Measurements from ENCODE around the gene POC5. TPM values are rescaled to one million over a fixed set of nuclear protein-coding genes. Genes with fewer than 3 reads are reported as not detected.

The POC5 gene
- total and polyA plus RNA-seq, 2 of the 13 experiments (the other 11 are each of a cell fraction or from before 2014, with no cell fraction given), result 6.9 to 9.3 TPM

GRCh38 chr5:75717082-75717922 is at the start of gene POC5 (continued):
- TF ChIP-seq ZUFSP (CRISPR knock-in tag; IDR thresholded peaks at IDR 0.05; ENCODE audit: borderline replicate concordance) (no peak), PRMT3 (CRISPR knock-in tag; IDR thresholded peaks at IDR 0.05; ENCODE audit: borderline replicate concordance, low read depth) (no peak), ZBTB39 (CRISPR knock-in tag; IDR thresholded peaks at IDR 0.05) (no peak), ZNF646 (CRISPR knock-in tag; IDR thresholded peaks at IDR 0.05) (no peak), HNF4G (IDR thresholded peaks at IDR 0.05; ENCODE audit: borderline replicate concordance, low read depth, low read length) (no peak), HNF4G (CRISPR knock-in tag; IDR thresholded peaks at IDR 0.05; ENCODE audit: borderline replicate concordance, low read depth) (no peak), MEF2D (CRISPR knock-in tag; IDR thresholded peaks at IDR 0.05) (peak; percentile 28; the same call in 1 of the 2 replicates), SMC3 (IDR thresholded peaks at IDR 0.05; ENCODE audit: low read length) (no peak), PCBP2 (optimal IDR thresholded peaks at IDR 0.05; ENCODE audit: low read depth, low read length, poor library complexity, severe bottlenecking) (no peak), SKIL (CRISPR knock-in tag; IDR thresholded peaks at IDR 0.05; ENCODE audit: borderline replicate concordance) (no peak), TMF1 (CRISPR knock-in tag; IDR thresholded peaks at IDR 0.05; ENCODE audit: low read depth) (0 out of 2 replicates have a peak, but pooled peaks have one; percentile 41), HIVEP1 (CRISPR knock-in tag; IDR thresholded peaks at IDR 0.05) (no peak), PHF20 (CRISPR knock-in tag; IDR thresholded peaks at IDR 0.05) (peak; percentile 82), ZNF761 (CRISPR knock-in tag; conservative IDR thresholded peaks at IDR 0.05) (peak; percentile 51; the same call in 1 of the 2 replicates), ZNF547 (CRISPR knock-in tag; IDR thresholded peaks at IDR 0.05) (0 out of 2 replicates have a peak, but pooled peaks have one; percentile 16), EED (CRISPR knock-in tag; IDR thresholded peaks at IDR 0.05) (no peak)
